Smooth muscle cell (in vitro differentiated cells): ENCODE data around the gene DDX11. TPM values are rescaled to one million over a fixed set of nuclear protein-coding genes. Genes with fewer than 3 reads are reported as not detected.
A peak's percentile ranks its signal among the peaks of the same experiment; 100 is the strongest.
"Not testable (repeated sequence)": the region's sequence is repeated elsewhere in the genome, so short reads cannot be mapped to it uniquely, and the experiment has no call there.

Experiments
- DNase-seq: peaks from one replicate; lab custom pipeline; 2025; ENCODE audit not compliant: unreplicated experiment; lab: John Stamatoyannopoulos, UW
- H2AFZ ChIP-seq: fragments of 200-600 bp; sonication (generic); 2 replicates; pipeline ENCODE4 v1.6.0; 2016; ENCODE audit warnings: antibody characterized with exemption, low read depth, mild to moderate bottlenecking
- H3F3A ChIP-seq: fragments of 200-600 bp; sonication (generic); 2 replicates; pipeline ENCODE4 v1.6.0; 2017; ENCODE audit warnings: antibody characterized with exemption, low read depth
- H3K27ac ChIP-seq: fragments of 200-600 bp; sonication (generic); 2 replicates; pipeline ENCODE4 v1.5.1; 2016; ENCODE audit warnings: low read depth, mild to moderate bottlenecking
- H3K27me3 ChIP-seq: fragments of 200-600 bp; sonication (generic); 2 replicates; pipeline ENCODE4 v1.6.1; 2016; ENCODE audit warnings: low read depth, mild to moderate bottlenecking
- H3K36me3 ChIP-seq: fragments of 200-600 bp; sonication (generic); 2 replicates; pipeline ENCODE4 v1.5.1; 2016; ENCODE audit warnings: low read depth
- H3K4me1 ChIP-seq: fragments of 200-600 bp; sonication (generic); 2 replicates; pipeline ENCODE4 v1.5.1; 2016; ENCODE audit warnings: low read depth
- H3K4me2 ChIP-seq: fragments of 200-600 bp; sonication (generic); 2 replicates; pipeline ENCODE4 v1.6.0; 2016; ENCODE audit warnings: mild to moderate bottlenecking
- H3K4me3 ChIP-seq: fragments of 200-600 bp; sonication (generic); 2 replicates; pipeline ENCODE4 v1.5.1; 2016; ENCODE audit warnings: mild to moderate bottlenecking
- H3K79me2 ChIP-seq: fragments of 200-600 bp; sonication (generic); 2 replicates; pipeline ENCODE4 v1.6.0; 2016; ENCODE audit warnings: low read depth, mild to moderate bottlenecking
- H3K9ac ChIP-seq: fragments of 200-600 bp; sonication (generic); 2 replicates; pipeline ENCODE4 v1.6.0; 2016; ENCODE audit warnings: low read depth
- H3K9me3 ChIP-seq: fragments of 200-600 bp; sonication (generic); replicated peaks from 2 replicates; pipeline ENCODE4 v1.5.1; 2016; ENCODE audit warnings: low read depth
- H4K20me1 ChIP-seq: fragments of 200-600 bp; sonication (generic); 2 replicates; pipeline ENCODE4 v1.6.0; 2016; ENCODE audit warnings: low read depth
- WGBS: methylation state at CpG from one replicate; pipeline ENCODE4 v1.1.7; 2016; ENCODE audit warnings: low lambda C conversion rate; 5-methylcytosine and 5-hydroxymethylcytosine counted together
- polyA plus RNA-seq: library from polyadenylated mRNA; unstranded; fragments of >200 nt; fragmentation: Nextera tagmentation; extraction: Ambion mirVana; gene quantifications from 2 replicates; pipeline ENCODE4 v1.2.1, GENCODE V29; 2016
- total RNA-seq: library from RNA; depleted of rRNA; stranded (reverse); fragments of >200 nt; gene quantifications from 2 replicates; pipeline ENCODE4 v1.2.3, GENCODE V29; 2014
- TF ChIP-seq, protein P1 (sequence below): fragments of 200-600 bp; sonication (generic); IDR thresholded peaks from 2 replicates; pipeline ENCODE4 v1.5.1; 2017; ENCODE audit warnings: borderline replicate concordance, mild to moderate bottlenecking, antibody characterized with exemption; ENCODE audit not compliant: insufficient read depth, poor library complexity, severe bottlenecking

Gene DDX11
- total and polyA plus RNA-seq, 2 experiments from 2014 or later, result 13.4 to 22.8 TPM

- Histone ChIP-seq H2AFZ (peak overlapping the region; percentile 97), H3K4me3 (peak overlapping the region; percentile 71), H3K79me2 (peaks cover 14% of the 10 kb centered on the region), H3K4me2 (peak overlapping the region; percentile 99)
- WGBS, result 62% methylated on average over 6 of the region's 6 CpGs
- DNase-seq, H3F3A ChIP-seq, H4K20me1 ChIP-seq, H3K27me3 ChIP-seq, H3K4me1 ChIP-seq, H3K27ac ChIP-seq, H3K36me3 ChIP-seq, H3K9ac ChIP-seq, H3K9me3 ChIP-seq: not testable (repeated sequence)
Observed at GRCh38 chr12:31072962-31073361, 698 bp upstream of the DDX11 start.

DNA sequence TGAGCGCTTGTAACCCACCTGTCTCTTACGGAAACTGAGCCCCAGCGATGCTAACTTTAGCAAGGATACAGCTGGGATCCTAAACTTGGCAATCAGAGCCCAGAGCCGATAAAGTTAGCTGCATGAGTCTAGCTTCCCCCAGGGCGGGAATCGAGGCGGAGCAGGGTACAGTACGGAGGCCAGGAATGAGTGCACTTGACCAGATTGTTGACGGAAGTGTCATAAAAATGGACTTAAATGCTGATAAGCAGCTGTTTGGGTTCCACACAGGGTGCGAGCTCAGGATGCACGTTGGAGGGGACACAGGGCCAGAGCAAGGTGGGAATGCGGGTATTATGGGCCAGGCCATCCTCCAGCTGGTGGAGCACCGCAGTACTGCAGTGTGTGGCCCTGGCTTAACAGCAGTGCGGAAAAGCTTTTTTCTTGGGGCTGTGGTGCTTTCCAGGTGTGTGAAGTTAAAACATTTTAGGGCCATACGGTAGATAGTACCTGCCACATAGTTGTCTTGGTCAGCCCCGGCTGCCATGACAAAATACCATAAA is 744 bp downstream of the DDX11 start:
- peak overlapping the region; percentile 73 for H3K9ac ChIP-seq
- peak overlapping the region; percentile 85 for H3K27ac ChIP-seq
- not testable (repeated sequence) for H3K36me3 ChIP-seq, H3K4me1 ChIP-seq, H3K27me3 ChIP-seq, H3K9me3 ChIP-seq, H3F3A ChIP-seq, DNase-seq, H4K20me1 ChIP-seq
- peaks cover 14% of the 10 kb centered on the region for H3K79me2 ChIP-seq
- 2% methylated on average over 16 of the region's 16 CpGs for WGBS
- peak overlapping the region; percentile 99 for H3K4me2 ChIP-seq
- TF ChIP-seq, protein P1, sequence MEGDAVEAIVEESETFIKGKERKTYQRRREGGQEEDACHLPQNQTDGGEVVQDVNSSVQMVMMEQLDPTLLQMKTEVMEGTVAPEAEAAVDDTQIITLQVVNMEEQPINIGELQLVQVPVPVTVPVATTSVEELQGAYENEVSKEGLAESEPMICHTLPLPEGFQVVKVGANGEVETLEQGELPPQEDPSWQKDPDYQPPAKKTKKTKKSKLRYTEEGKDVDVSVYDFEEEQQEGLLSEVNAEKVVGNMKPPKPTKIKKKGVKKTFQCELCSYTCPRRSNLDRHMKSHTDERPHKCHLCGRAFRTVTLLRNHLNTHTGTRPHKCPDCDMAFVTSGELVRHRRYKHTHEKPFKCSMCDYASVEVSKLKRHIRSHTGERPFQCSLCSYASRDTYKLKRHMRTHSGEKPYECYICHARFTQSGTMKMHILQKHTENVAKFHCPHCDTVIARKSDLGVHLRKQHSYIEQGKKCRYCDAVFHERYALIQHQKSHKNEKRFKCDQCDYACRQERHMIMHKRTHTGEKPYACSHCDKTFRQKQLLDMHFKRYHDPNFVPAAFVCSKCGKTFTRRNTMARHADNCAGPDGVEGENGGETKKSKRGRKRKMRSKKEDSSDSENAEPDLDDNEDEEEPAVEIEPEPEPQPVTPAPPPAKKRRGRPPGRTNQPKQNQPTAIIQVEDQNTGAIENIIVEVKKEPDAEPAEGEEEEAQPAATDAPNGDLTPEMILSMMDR, result peak; percentile 20
- H2AFZ ChIP-seq, result peak overlapping the region; percentile 97
- peak overlapping the region; percentile 71 for H3K4me3 ChIP-seq

- 89% methylated on average over 11 of the region's 11 CpGs for WGBS
- H3K9ac ChIP-seq, H2AFZ ChIP-seq, H3K4me1 ChIP-seq, H3K36me3 ChIP-seq, H3K27ac ChIP-seq, H3K9me3 ChIP-seq, H4K20me1 ChIP-seq, H3K4me2 ChIP-seq, DNase-seq, H3K4me3 ChIP-seq, H3F3A ChIP-seq, H3K27me3 ChIP-seq: not testable (repeated sequence)
- H3K79me2 ChIP-seq, result peaks cover 14% of the 10 kb centered on the region
Observed at GRCh38 chr12:31076150-31076549, 2.5 kb downstream of the DDX11 start.

- WGBS, result 69% methylated on average over 4 of the region's 4 CpGs
- DNase-seq, H2AFZ ChIP-seq, H3K4me2 ChIP-seq, H3K27me3 ChIP-seq, H4K20me1 ChIP-seq, H3F3A ChIP-seq, H3K9me3 ChIP-seq, H3K4me1 ChIP-seq, H3K4me3 ChIP-seq, H3K36me3 ChIP-seq: not testable (repeated sequence)
- peaks cover 14% of the 10 kb centered on the region for H3K79me2 ChIP-seq
- peak overlapping the region; percentile 47 for H3K9ac ChIP-seq
- peak overlapping the region; percentile 92 for H3K27ac ChIP-seq
Observed at GRCh38 chr12:31077095-31077494, 3.4 kb downstream of the DDX11 start.

DNA sequence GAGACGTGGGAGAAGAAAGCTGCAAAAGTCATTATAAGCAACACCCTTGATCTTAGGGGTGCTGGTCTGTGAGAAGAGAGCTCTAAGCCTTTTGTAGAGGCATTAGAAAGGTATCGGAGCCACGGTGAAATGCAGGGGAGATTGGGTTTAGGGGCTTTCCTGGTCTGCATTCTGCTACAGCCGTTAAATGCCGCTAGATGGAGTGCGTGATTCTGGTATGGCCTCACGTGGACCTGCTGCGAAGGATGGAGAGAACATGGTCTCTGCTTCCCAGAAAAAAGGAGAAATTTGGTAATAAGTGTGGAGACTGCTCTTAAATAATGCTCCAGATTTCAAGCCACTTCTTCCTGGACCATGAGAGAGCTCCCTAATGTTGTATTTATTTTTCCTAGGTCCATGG is 4.3 kb downstream of the DDX11 start:
- DNase-seq, H2AFZ ChIP-seq, H3K36me3 ChIP-seq, H3K9me3 ChIP-seq, H3K27me3 ChIP-seq, H3F3A ChIP-seq, H3K4me3 ChIP-seq, H4K20me1 ChIP-seq, H3K4me1 ChIP-seq: not testable (repeated sequence)
- WGBS, result 58% methylated on average over 8 of the region's 8 CpGs
- peak overlapping the region; percentile 70 for H3K4me2 ChIP-seq
- peak overlapping the region; percentile 92 for H3K27ac ChIP-seq
- peaks cover 14% of the 10 kb centered on the region for H3K79me2 ChIP-seq
- TF ChIP-seq, protein P1, result peak; percentile 13
- peak overlapping the region; percentile 59 for H3K9ac ChIP-seq

GRCh38 chr12:31079421-31079820 is 5.8 kb downstream of the DDX11 start:
- DNase-seq, H3K4me2 ChIP-seq, H2AFZ ChIP-seq, H3K4me1 ChIP-seq, H3F3A ChIP-seq, H3K4me3 ChIP-seq, H3K36me3 ChIP-seq, H3K9me3 ChIP-seq, H3K9ac ChIP-seq, H3K27me3 ChIP-seq, H4K20me1 ChIP-seq: not testable (repeated sequence)
- WGBS, result 83% methylated on average over 6 of the region's 6 CpGs
- Histone ChIP-seq H3K27ac (peak overlapping the region; percentile 92), H3K79me2 (peaks cover 14% of the 10 kb centered on the region)

DNA sequence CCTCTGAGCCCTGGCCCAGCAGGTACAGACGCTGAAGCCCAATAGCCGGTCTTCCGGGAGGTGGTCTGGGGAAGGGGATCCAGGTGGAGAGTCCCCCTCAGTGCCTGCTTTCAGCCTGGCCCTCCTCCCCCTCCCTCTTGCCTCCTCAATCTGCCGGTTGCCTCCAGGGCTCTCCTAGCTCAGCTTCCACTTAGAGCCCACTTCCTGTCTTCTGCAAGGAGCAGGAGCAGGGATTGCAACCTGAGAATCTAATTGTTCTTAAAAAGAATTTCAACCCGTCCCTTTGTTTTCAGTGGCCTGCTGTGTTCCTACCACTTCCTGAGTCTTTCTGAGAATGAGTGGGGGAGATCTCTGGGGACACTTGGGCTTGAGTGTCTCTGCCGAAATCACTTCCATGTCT is 6.6 kb downstream of the DDX11 start:
- not testable (repeated sequence) for H2AFZ ChIP-seq, H4K20me1 ChIP-seq, H3K9me3 ChIP-seq, DNase-seq, H3K27me3 ChIP-seq, H3K4me3 ChIP-seq, H3K4me1 ChIP-seq, H3K36me3 ChIP-seq, H3K4me2 ChIP-seq, H3F3A ChIP-seq, H3K9ac ChIP-seq
- 56% methylated on average over 6 of the region's 6 CpGs for WGBS
- Histone ChIP-seq H3K79me2 (peaks cover 14% of the 10 kb centered on the region), H3K27ac (peak overlapping the region; percentile 66)
